Neural progenitor cell (in vitro differentiated cells): ENCODE data around the gene PREPL. TPM values are rescaled to one million over a fixed set of nuclear protein-coding genes. Genes with fewer than 3 reads are reported as not detected.
"Not testable (repeated sequence)": the region's sequence is repeated elsewhere in the genome, so short reads cannot be mapped to it uniquely, and the experiment has no call there.

Experiments used
- DNase-seq: peaks from one replicate; pipeline ENCODE4 v3.0.0-alpha.2; 2016; ENCODE audit warnings: low spot score
- H2AFZ ChIP-seq: fragments of 200-600 bp; sonication (generic); replicated peaks from 2 replicates; pipeline ENCODE4 v1.6.1; 2016; ENCODE audit warnings: antibody characterized with exemption
- H3F3A ChIP-seq: fragments of 200-600 bp; sonication (generic); 2 replicates; pipeline ENCODE4 v1.6.1; 2016; ENCODE audit warnings: antibody characterized with exemption, low read depth
- H3K27ac ChIP-seq: fragments of 200-600 bp; sonication (generic); 2 replicates; pipeline ENCODE4 v1.5.1; 2016; ENCODE audit warnings: mild to moderate bottlenecking
- H3K27me3 ChIP-seq: fragments of 200-600 bp; sonication (generic); 2 replicates; pipeline ENCODE4 v1.6.1; 2016; ENCODE audit warnings: mild to moderate bottlenecking, moderate library complexity
- H3K36me3 ChIP-seq: fragments of 200-600 bp; sonication (generic); 2 replicates; pipeline ENCODE4 v1.5.1; 2016
- H3K4me1 ChIP-seq: fragments of 200-600 bp; sonication (generic); 2 replicates; pipeline ENCODE4 v1.6.1; 2016; ENCODE audit warnings: mixed run types
- H3K4me2 ChIP-seq: fragments of 200-600 bp; sonication (generic); 2 replicates; pipeline ENCODE4 v1.6.1; 2016
- H3K4me3 ChIP-seq: fragments of 200-600 bp; sonication (generic); 2 replicates; pipeline ENCODE4 v1.5.1; 2016
- H3K79me2 ChIP-seq: fragments of 200-600 bp; sonication (generic); 2 replicates; pipeline ENCODE4 v1.6.1; 2016; ENCODE audit warnings: low read depth
- H3K9ac ChIP-seq: fragments of 200-600 bp; sonication (generic); 2 replicates; pipeline ENCODE4 v1.6.1; 2016
- H3K9me3 ChIP-seq: fragments of 200-600 bp; sonication (generic); 2 replicates; pipeline ENCODE4 v1.5.1; 2016; ENCODE audit warnings: low read depth
- H4K20me1 ChIP-seq: fragments of 200-600 bp; sonication (generic); 2 replicates; pipeline ENCODE4 v1.6.1; 2016; ENCODE audit warnings: low read depth
- H3K27ac Mint-ChIP-seq: 3 replicates; pipeline ENCODE4 v1.8.0; 2021; ENCODE audit warnings: mixed read lengths
- H3K27me3 Mint-ChIP-seq: 2 replicates; pipeline ENCODE4 v1.8.0; 2022; ENCODE audit warnings: low read depth, mild to moderate bottlenecking, inconsistent platforms, moderate library complexity, mixed read lengths; ENCODE audit not compliant: insufficient read depth
- H3K36me3 Mint-ChIP-seq: 3 replicates; pipeline ENCODE4 v1.8.0; 2021; ENCODE audit warnings: mixed read lengths
- H3K4me1 Mint-ChIP-seq: 3 replicates; pipeline ENCODE4 v1.8.0; 2021; ENCODE audit warnings: mixed read lengths
- H3K4me3 Mint-ChIP-seq: 3 replicates; pipeline ENCODE4 v1.8.0; 2021; ENCODE audit warnings: mild to moderate bottlenecking, moderate library complexity, mixed read lengths
- H3K9me3 Mint-ChIP-seq: 3 replicates; pipeline ENCODE4 v1.8.0; 2020; ENCODE audit warnings: mixed read lengths
- CTCF ChIP-seq: fragments of 200-600 bp; sonication (generic); IDR thresholded peaks from 2 replicates; pipeline ENCODE4 v1.5.1; 2017; ENCODE audit warnings: antibody characterized with exemption, mild to moderate bottlenecking
- EZH2 ChIP-seq: fragments of 200-600 bp; sonication (generic); IDR thresholded peaks from 2 replicates; pipeline ENCODE4 v1.6.1; 2017; ENCODE audit warnings: antibody characterized with exemption, mild to moderate bottlenecking, moderate library complexity
- EZH2phosphoT487 ChIP-seq: fragments of 200-600 bp; sonication (generic); IDR thresholded peaks from 2 replicates; pipeline ENCODE4 v1.6.1; 2017; ENCODE audit warnings: antibody characterized with exemption
- total RNA-seq: library from RNA; depleted of rRNA; stranded (reverse); fragments of >200 nt; gene quantifications from 2 replicates; pipeline ENCODE4 v1.2.3, GENCODE V29; 2015; ENCODE audit warnings: low replicate concordance

The PREPL gene
- total RNA-seq, 1 donor from 2014 or later: 90.8 TPM

GRCh38 chr2:44392338-44392943, 31.1 kb upstream of the PREPL start:
- Histone ChIP-seq H3F3A (peaks cover 44% of the 10 kb centered on the region), H4K20me1 (no peaks in the 10 kb centered on the region), H3K27ac (no peak overlapping the region), H3K4me1 (peaks cover 24% of the 10 kb centered on the region), H3K9ac (no peak overlapping the region), H3K36me3 (no peaks in the 10 kb centered on the region), H3K4me2 (no peak overlapping the region), H3K4me3 (no peak overlapping the region), H3K79me2 (peaks cover 68% of the 10 kb centered on the region), H2AFZ (no peak overlapping the region), H3K27me3 (no peaks in the 10 kb centered on the region), H3K9me3 (peaks cover 4% of the 10 kb centered on the region)
- Mint-ChIP-seq H3K4me1 (peaks cover 2% of the 10 kb centered on the region), H3K36me3 (no peaks in the 10 kb centered on the region), H3K27ac (no peak overlapping the region), H3K4me3 (no peak overlapping the region), H3K27me3 (peaks cover 3% of the 10 kb centered on the region), H3K9me3 (peaks cover 4% of the 10 kb centered on the region)
- TF ChIP-seq EZH2phosphoT487: no peak
- TF ChIP-seq CTCF: peak; percentile 81
- DNase-seq: peak; percentile 71

- H3K36me3 Mint-ChIP-seq: no peaks in the 10 kb centered on the region
- H3K4me2 ChIP-seq: no peak overlapping the region
- no peaks in the 10 kb centered on the region for H3K4me1 Mint-ChIP-seq
- H3K9me3 Mint-ChIP-seq: peaks cover 22% of the 10 kb centered on the region
- peaks cover 45% of the 10 kb centered on the region for H3F3A ChIP-seq
- H3K4me3 Mint-ChIP-seq: no peak overlapping the region
- TF ChIP-seq CTCF: peak; percentile 26
- TF ChIP-seq EZH2: no peak
- no peak for TF ChIP-seq EZH2phosphoT487
- H3K9ac ChIP-seq: no peak overlapping the region
- H3K4me3 ChIP-seq: no peak overlapping the region
- peaks cover 4% of the 10 kb centered on the region for H3K9me3 ChIP-seq
- peaks cover 78% of the 10 kb centered on the region for H3K79me2 ChIP-seq
- peaks cover 13% of the 10 kb centered on the region for H3K4me1 ChIP-seq
- H3K36me3 ChIP-seq: no peaks in the 10 kb centered on the region
- no peaks in the 10 kb centered on the region for H3K27me3 ChIP-seq
- no peak overlapping the region for H3K27ac ChIP-seq
- H3K27ac Mint-ChIP-seq: no peak overlapping the region
- DNase-seq: no peak
- H4K20me1 ChIP-seq: no peaks in the 10 kb centered on the region
- peaks cover 3% of the 10 kb centered on the region for H3K27me3 Mint-ChIP-seq
- H2AFZ ChIP-seq: no peak overlapping the region
Measured at GRCh38 chr2:44389895-44390294, 28.6 kb upstream of the PREPL start.

- no peak overlapping the region for H3K27ac Mint-ChIP-seq
Measured at GRCh38 chr2:44388877-44389276, 27.6 kb upstream of the PREPL start.

GRCh38 chr2:44385226-44385625, 23.9 kb upstream of the PREPL start:
- Histone ChIP-seq H3K79me2 (peaks cover 76% of the 10 kb centered on the region), H3F3A (peaks cover 18% of the 10 kb centered on the region)
- not testable (repeated sequence) for H2AFZ ChIP-seq, DNase-seq, H3K9ac ChIP-seq, H3K4me1 Mint-ChIP-seq, H3K27ac Mint-ChIP-seq, H3K36me3 ChIP-seq, H3K9me3 ChIP-seq, H3K4me3 ChIP-seq, H4K20me1 ChIP-seq, H3K4me1 ChIP-seq, H3K4me2 ChIP-seq, H3K27ac ChIP-seq, H3K27me3 ChIP-seq, H3K4me3 Mint-ChIP-seq, H3K27me3 Mint-ChIP-seq
- H3K36me3 Mint-ChIP-seq: peaks cover 14% of the 10 kb centered on the region
- H3K9me3 Mint-ChIP-seq: peaks cover 35% of the 10 kb centered on the region

More at GRCh38 chr2:44388877-44389276, 27.6 kb upstream of the PREPL start:
- Histone ChIP-seq H4K20me1 (no peaks in the 10 kb centered on the region), H3K27me3 (no peaks in the 10 kb centered on the region), H3K27ac (no peak overlapping the region), H3K79me2 (peaks cover 83% of the 10 kb centered on the region), H3K9me3 (peaks cover 4% of the 10 kb centered on the region), H3K36me3 (no peaks in the 10 kb centered on the region), H3F3A (peaks cover 38% of the 10 kb centered on the region), H3K4me1 (peaks cover 12% of the 10 kb centered on the region), H3K9ac (no peak overlapping the region), H2AFZ (no peak overlapping the region), H3K4me3 (no peak overlapping the region), H3K4me2 (no peak overlapping the region)
- Mint-ChIP-seq H3K27me3 (peaks cover 3% of the 10 kb centered on the region), H3K4me1 (no peaks in the 10 kb centered on the region), H3K9me3 (peaks cover 29% of the 10 kb centered on the region), H3K4me3 (no peak overlapping the region), H3K36me3 (peaks cover 7% of the 10 kb centered on the region)
- no peak for DNase-seq
- TF ChIP-seq EZH2phosphoT487: no peak
- TF ChIP-seq EZH2: no peak
- no peak for TF ChIP-seq CTCF
